GM21717 (cell line): ENCODE data around the gene STK11IP.

Experiments
- ATAC-seq: cut with Tn5 transposase; IDR thresholded peaks from one replicate; pipeline ENCODE4 v1.9.1; 2021; ENCODE audit warnings: mild to moderate bottlenecking, moderate library complexity; ENCODE audit not compliant: unreplicated experiment

STK11IP gene

GRCh38 chr2:219561179-219562048 is 36.2 kb upstream of the STK11IP start:
- ATAC-seq, result no peak

GRCh38 chr2:219562049-219563020 is 35.3 kb upstream of the STK11IP start:
- no peak for ATAC-seq

- ATAC-seq, result no peak
Measured at GRCh38 chr2:219563271-219563928, 34.3 kb upstream of the STK11IP start.

- ATAC-seq, result no peak
Measured at GRCh38 chr2:219565130-219566080, 32.3 kb upstream of the STK11IP start.

- ATAC-seq, result no peak
Measured at GRCh38 chr2:219566640-219567039, 31.0 kb upstream of the STK11IP start.

- no peak for ATAC-seq
Measured at GRCh38 chr2:219567131-219567530, 30.5 kb upstream of the STK11IP start.

- no peak for ATAC-seq
Measured at GRCh38 chr2:219567791-219568361, 29.8 kb upstream of the STK11IP start.

- ATAC-seq, result no peak
Measured at GRCh38 chr2:219569041-219569440, 28.6 kb upstream of the STK11IP start.

GRCh38 chr2:219569635-219570034 is 28.0 kb upstream of the STK11IP start:
- ATAC-seq, result no peak

GRCh38 chr2:219570194-219570923 is 27.3 kb upstream of the STK11IP start:
- ATAC-seq, result no peak

- no peak for ATAC-seq
Measured at GRCh38 chr2:219570924-219571310, 26.7 kb upstream of the STK11IP start.

- no peak for ATAC-seq
Measured at GRCh38 chr2:219571311-219572236, 26.1 kb upstream of the STK11IP start, which contains the start of gene OBSL1. OBSL1 (minus strand) TSS chr2:219571539; CDS start chr2:219571232, 307 bp downstream.

GRCh38 chr2:219572237-219573001 is 25.2 kb upstream of the STK11IP start, which contains the start of gene INHA:
INHA (plus strand) TSS chr2:219572310; CDS start chr2:219572375, 65 bp downstream.
- ATAC-seq, result no peak

GRCh38 chr2:219573166-219573565 is 24.5 kb upstream of the STK11IP start:
- no peak for ATAC-seq

GRCh38 chr2:219574484-219575311 is 23.0 kb upstream of the STK11IP start:
- no peak for ATAC-seq
